NCI-H446 (cell line): Measurements from ENCODE around the gene CDK5RAP2.
A peak's percentile ranks its signal among the peaks of the same experiment; 100 is the strongest.
"Not testable (repeated sequence)": the region's sequence is repeated elsewhere in the genome, so short reads cannot be mapped to it uniquely, and the experiment has no call there.

ENCODE experiments used
- DNase-seq, 2 experiments: peaks; one replicate each; lab custom pipeline; 2025; lab: John Stamatoyannopoulos, UW

The CDK5RAP2 gene

GRCh38 chr9:120464887-120465421 lies 115.0 kb downstream of the CDK5RAP2 start:
- no peak for DNase-seq

GRCh38 chr9:120464176-120464886 lies 115.6 kb downstream of the CDK5RAP2 start:
- DNase-seq, result no peak

GRCh38 chr9:120463765-120464164 lies 116.2 kb downstream of the CDK5RAP2 start:
- no peak for DNase-seq

- not testable (repeated sequence) for DNase-seq
Measured at GRCh38 chr9:120461677-120462076, 118.3 kb downstream of the CDK5RAP2 start.

GRCh38 chr9:120456218-120456617 lies 123.7 kb downstream of the CDK5RAP2 start:
- no peak for DNase-seq

GRCh38 chr9:120454467-120454866 lies 125.5 kb downstream of the CDK5RAP2 start:
- DNase-seq, result no peak

GRCh38 chr9:120453792-120454191 lies 126.2 kb downstream of the CDK5RAP2 start:
- no peak for DNase-seq

GRCh38 chr9:120452631-120453030 lies 127.3 kb downstream of the CDK5RAP2 start:
- DNase-seq, result no peak

GRCh38 chr9:120450916-120451315 lies 129.1 kb downstream of the CDK5RAP2 start:
- DNase-seq, result no peak

GRCh38 chr9:120449566-120449965 lies 130.4 kb downstream of the CDK5RAP2 start:
- no peak for DNase-seq

- no peak for DNase-seq
Measured at GRCh38 chr9:120447959-120448500, 131.9 kb downstream of the CDK5RAP2 start.

- no peak for DNase-seq
Measured at GRCh38 chr9:120446671-120447070, 133.3 kb downstream of the CDK5RAP2 start.

GRCh38 chr9:120443976-120444375 lies 136.0 kb downstream of the CDK5RAP2 start:
- no peak for DNase-seq

GRCh38 chr9:120443489-120443888 lies 136.5 kb downstream of the CDK5RAP2 start:
- no peak for DNase-seq

GRCh38 chr9:120442308-120442995 lies 137.5 kb downstream of the CDK5RAP2 start:
- DNase-seq, result no peak

GRCh38 chr9:120441426-120442307 lies 138.3 kb downstream of the CDK5RAP2 start:
- DNase-seq, result no peak

GRCh38 chr9:120440791-120441190 lies 139.2 kb downstream of the CDK5RAP2 start:
- no peak for DNase-seq

- DNase-seq, result no peak
Measured at GRCh38 chr9:120439926-120440325, 140.0 kb downstream of the CDK5RAP2 start.

- DNase-seq, result peak in 1 of 2 experiments; percentile 1
Measured at GRCh38 chr9:120438836-120439546, 141.0 kb downstream of the CDK5RAP2 start.

- DNase-seq, result no peak
Measured at GRCh38 chr9:120438111-120438510, 141.9 kb downstream of the CDK5RAP2 start.

GRCh38 chr9:120436983-120437475 lies 142.9 kb downstream of the CDK5RAP2 start:
- DNase-seq, result no peak
